K562 (cell line): ENCODE results near the gene USP7.

Source experiments
- EZH2 ChIP-seq: IDR thresholded peaks from 2 replicates; pipeline ENCODE4 v1.6.1; 2012; ENCODE audit warnings: low read depth, mild to moderate bottlenecking, inconsistent platforms, low read length, borderline replicate concordance
- NR3C1 ChIP-seq: sonication (generic); formaldehyde crosslinking; IDR thresholded peaks from 2 replicates; pipeline ENCODE4 v1.8.1; 2022; ENCODE audit warnings: missing genetic modification reagents
- POLR2A ChIP-seq: fragments of 450-650 bp; conservative IDR thresholded peaks from 2 replicates; pipeline ENCODE4 v1.6.1; 2016
- SP1 ChIP-seq: sonication (generic); formaldehyde crosslinking; IDR thresholded peaks from 2 replicates; pipeline ENCODE4 v1.8.1; 2022; ENCODE audit warnings: mild to moderate bottlenecking, missing genetic modification reagents
- TCF7L2 ChIP-seq: fragments of 150-350 bp; IDR thresholded peaks from 2 replicates; pipeline ENCODE4 v1.6.1; 2016; ENCODE audit warnings: low read depth, mild to moderate bottlenecking, low read length, moderate library complexity
- THRAP3 ChIP-seq: fragments of 450-650 bp; IDR thresholded peaks from 2 replicates; pipeline ENCODE4 v1.6.1; 2016; ENCODE audit warnings: mild to moderate bottlenecking, inconsistent platforms, borderline replicate concordance
- TRIM28 ChIP-seq: fragments of 450-650 bp; IDR thresholded peaks from 2 replicates; pipeline ENCODE4 v1.6.1; 2017
- ZNF830 ChIP-seq: fragments of 250-450 bp; sonication (Bioruptor Pico); IDR thresholded peaks from 2 replicates; pipeline ENCODE4 v1.5.0; 2021; ENCODE audit warnings: mild to moderate bottlenecking
- TF ChIP-seq, protein P1 (sequence below), 3 experiments: IDR thresholded peaks in 2 of 3; conservative IDR thresholded peaks in 1 of 3; 2 replicates each; pipeline ENCODE4 v1.5.1; 2011 to 2012; ENCODE audit warnings: low read length in 3 of 3, mild to moderate bottlenecking in 3 of 3, control low read depth in 2 of 3, improper control_type of control experiment in 1 of 3, inconsistent platforms in 1 of 3, low read depth in 1 of 3, mixed read lengths in 1 of 3, moderate library complexity in 1 of 3; ENCODE audit not compliant: insufficient read depth in 2 of 3

DNA sequence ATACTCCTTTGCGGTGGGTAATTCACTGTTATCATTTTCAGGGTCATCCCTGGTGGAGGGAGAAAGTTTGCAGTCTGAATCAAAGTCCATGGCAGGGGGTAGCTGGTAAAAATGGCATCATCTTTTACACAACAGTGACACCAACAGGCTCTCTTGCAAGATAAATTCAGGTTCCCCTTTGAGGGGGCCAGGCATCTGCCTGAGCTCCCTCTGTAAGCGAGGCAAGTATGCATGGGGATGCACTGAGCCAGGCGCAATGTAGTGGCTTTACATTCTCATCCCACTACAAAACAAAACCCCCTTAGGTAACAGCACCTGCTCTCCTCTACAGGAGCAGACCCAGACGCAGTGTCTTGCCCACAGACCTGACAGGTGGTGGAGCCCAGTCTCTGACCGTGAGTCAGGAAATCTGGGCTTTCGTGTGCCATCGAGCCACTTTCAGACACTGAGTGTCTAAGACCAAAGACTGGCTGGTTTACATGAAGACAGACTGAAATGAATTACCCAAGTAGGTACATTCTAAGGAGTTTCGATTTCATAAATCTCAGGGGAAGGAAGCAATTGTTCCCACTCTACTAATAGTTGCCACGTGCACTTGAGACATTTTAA, 63.9 kb downstream of the USP7 start:
- TF ChIP-seq TCF7L2: no peak
- TF ChIP-seq TRIM28: no peak
- TF ChIP-seq ZNF830: no peak
- TF ChIP-seq, protein P1, sequence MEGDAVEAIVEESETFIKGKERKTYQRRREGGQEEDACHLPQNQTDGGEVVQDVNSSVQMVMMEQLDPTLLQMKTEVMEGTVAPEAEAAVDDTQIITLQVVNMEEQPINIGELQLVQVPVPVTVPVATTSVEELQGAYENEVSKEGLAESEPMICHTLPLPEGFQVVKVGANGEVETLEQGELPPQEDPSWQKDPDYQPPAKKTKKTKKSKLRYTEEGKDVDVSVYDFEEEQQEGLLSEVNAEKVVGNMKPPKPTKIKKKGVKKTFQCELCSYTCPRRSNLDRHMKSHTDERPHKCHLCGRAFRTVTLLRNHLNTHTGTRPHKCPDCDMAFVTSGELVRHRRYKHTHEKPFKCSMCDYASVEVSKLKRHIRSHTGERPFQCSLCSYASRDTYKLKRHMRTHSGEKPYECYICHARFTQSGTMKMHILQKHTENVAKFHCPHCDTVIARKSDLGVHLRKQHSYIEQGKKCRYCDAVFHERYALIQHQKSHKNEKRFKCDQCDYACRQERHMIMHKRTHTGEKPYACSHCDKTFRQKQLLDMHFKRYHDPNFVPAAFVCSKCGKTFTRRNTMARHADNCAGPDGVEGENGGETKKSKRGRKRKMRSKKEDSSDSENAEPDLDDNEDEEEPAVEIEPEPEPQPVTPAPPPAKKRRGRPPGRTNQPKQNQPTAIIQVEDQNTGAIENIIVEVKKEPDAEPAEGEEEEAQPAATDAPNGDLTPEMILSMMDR (IDR thresholded peaks at IDR 0.05 in 2 of 3, conservative IDR thresholded peaks at IDR 0.05 in 1 of 3; ENCODE audit: insufficient read depth in 2 of 3, low read depth in 1 of 3, low read length in 3 of 3): no peak
- TF ChIP-seq THRAP3: no peak
- no peak for TF ChIP-seq EZH2
- no peak for TF ChIP-seq SP1 (CRISPR knock-in tag)
- TF ChIP-seq NR3C1 (CRISPR knock-in tag): no peak
- TF ChIP-seq POLR2A: no peak
